Measurements from ENCODE around the gene PPP6R3. TPM values are rescaled to one million over a fixed set of nuclear protein-coding genes. Genes with fewer than 3 reads are reported as not detected.

PPP6R3 gene
- total and polyA plus RNA-seq, 12 donors, result 40.2 to 180 (median 89.0) TPM

GRCh38 chr11:68513930-68514487 is 53.5 kb downstream of the PPP6R3 start:
- intact Hi-C loops (cut with DNase I), result no loop called here
- WGBS, 4 donors, result 89 to 92% (median 91%) methylated on average over 6 of the region's 6 CpGs
- TF ChIP-seq CTCF (IDR thresholded peaks at IDR 0.05) (no peak), POLR2A (IDR thresholded peaks at IDR 0.05) (no peak)
- Histone ChIP-seq H3K4me3 (no peak overlapping the region), H3K27me3 (no peaks in the 10 kb centered on the region), H3K9me3 (replicated peaks in 1 of 3) (no peaks in the 10 kb centered on the region), H3K36me3 (replicated peaks in 1 of 2) (no peaks in the 10 kb centered on the region), H3K27ac (no peak overlapping the region), H3K4me1 (replicated peaks in 1 of 2) (peaks cover 0 to 17% of the 10 kb centered on the region in 2 donors)
- DNase-seq, result no peak

- Histone ChIP-seq H3K36me3 (replicated peaks in 1 of 2) (peaks cover 0 to 11% of the 10 kb centered on the region in 2 donors), H3K27me3 (no peaks in the 10 kb centered on the region), H3K4me1 (replicated peaks in 1 of 2) (peaks cover 4 to 6% of the 10 kb centered on the region in 2 donors), H3K9me3 (replicated peaks in 1 of 3) (no peaks in the 10 kb centered on the region), H3K4me3 (no peak overlapping the region), H3K27ac (no peak overlapping the region)
- DNase-seq, result no peak
- intact Hi-C loops (cut with DNase I), result no loop called here
- WGBS, 4 donors, result 70 to 78% (median 77%) methylated on average over 5 of the region's 5 CpGs
- TF ChIP-seq CTCF (IDR thresholded peaks at IDR 0.05), result no peak
Observed at GRCh38 chr11:68517121-68517741, 56.7 kb downstream of the PPP6R3 start.

DNA sequence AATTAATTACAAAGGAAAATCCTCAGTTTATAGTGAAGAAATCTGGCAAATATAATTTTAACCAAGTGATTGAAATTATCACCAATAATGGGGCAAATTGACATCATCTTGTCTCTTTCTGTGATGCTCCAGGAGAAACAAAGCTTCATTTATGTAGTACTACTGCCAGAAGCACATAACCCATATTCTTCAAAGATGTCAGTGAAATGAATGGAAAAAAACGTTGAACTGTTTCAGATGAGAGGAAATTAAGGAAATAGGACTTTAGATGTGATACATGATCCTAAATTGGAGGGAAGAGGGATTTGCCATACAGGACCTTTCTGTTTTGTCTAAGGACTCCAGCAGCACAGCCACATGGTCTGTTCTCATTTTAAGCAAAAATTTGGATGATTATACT is 57.6 kb downstream of the PPP6R3 start:
- intact Hi-C loops (cut with DNase I), result no loop called here
- TF ChIP-seq CTCF (IDR thresholded peaks at IDR 0.05), result no peak
- TF ChIP-seq POLR2A (IDR thresholded peaks at IDR 0.05), result no peak
- Histone ChIP-seq H3K27ac (no peak overlapping the region), H3K4me1 (replicated peaks in 1 of 2) (peaks cover 4 to 16% of the 10 kb centered on the region in 2 donors), H3K36me3 (replicated peaks in 1 of 2) (peaks cover 0 to 11% of the 10 kb centered on the region in 2 donors), H3K27me3 (no peaks in the 10 kb centered on the region), H3K9me3 (replicated peaks in 1 of 3) (no peaks in the 10 kb centered on the region), H3K4me3 (no peak overlapping the region)
- 25 to 41% (median 29%) methylated on average over 1 of the region's 1 CpG for WGBS, 4 donors
- no peak for DNase-seq

DNA sequence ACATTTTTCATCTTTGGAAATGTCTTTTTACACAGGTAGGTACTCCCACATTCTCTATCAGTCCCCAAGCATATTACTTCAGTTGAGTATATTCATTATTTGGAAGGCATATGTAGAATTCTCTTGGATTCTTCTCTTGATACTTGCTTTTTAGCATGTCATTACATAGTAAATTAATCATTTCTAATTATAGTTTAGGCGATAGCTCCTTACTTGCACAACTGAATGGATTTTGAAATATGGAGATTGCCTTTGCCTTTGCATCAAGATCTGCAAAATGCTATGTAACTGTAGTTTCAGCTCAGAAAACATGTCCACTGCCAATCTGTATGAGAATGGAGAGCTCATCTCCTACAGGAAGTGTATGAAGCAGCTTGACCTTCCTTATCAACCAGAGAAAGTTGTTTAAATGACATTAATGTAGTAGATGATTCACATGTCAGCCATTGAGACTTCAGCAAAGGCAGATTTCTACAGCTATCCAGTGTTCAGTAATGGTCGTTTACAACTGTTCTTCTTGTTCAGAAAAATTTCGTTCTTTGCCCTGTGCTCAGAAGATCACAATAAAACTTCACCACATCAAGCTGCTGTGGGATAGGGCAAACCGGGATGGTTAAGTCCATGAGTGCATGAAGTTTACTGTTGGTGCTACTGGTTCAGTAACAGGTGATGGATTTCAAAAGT is 61.6 kb downstream of the PPP6R3 start:
- Histone ChIP-seq H3K36me3 (replicated peaks in 1 of 2) (peaks cover 0 to 23% of the 10 kb centered on the region in 2 donors), H3K9me3 (replicated peaks in 1 of 3) (no peaks in the 10 kb centered on the region), H3K4me3 (no peak overlapping the region), H3K27me3 (no peaks in the 10 kb centered on the region), H3K27ac (no peak overlapping the region), H3K4me1 (replicated peaks in 1 of 2) (peaks cover 17 to 41% of the 10 kb centered on the region in 2 donors)
- DNase-seq, result no peak
- TF ChIP-seq CTCF (IDR thresholded peaks at IDR 0.05), result no peak
- no peak for TF ChIP-seq POLR2A (IDR thresholded peaks at IDR 0.05)
- WGBS, 4 donors, result 60 to 70% (median 65%) methylated on average over 4 of the region's 4 CpGs
- intact Hi-C loops (cut with DNase I), result loop anchor here in 1 of 2 donors (5.0 kb wide), 1 partner anchor 35 kb away; no protein-coding TSS in a partner anchor
